ENCODE measurements around the gene SLIT3.

- no peak for TF ChIP-seq CTCF (IDR thresholded peaks at IDR 0.05; ENCODE audit: extremely low read depth in 1 of 2, insufficient read depth in 1 of 2, low read depth in 1 of 2, low read length in 2 of 2)
- no peak for TF ChIP-seq POLR2AphosphoS5 (IDR thresholded peaks at IDR 0.05; ENCODE audit: insufficient read depth, low read depth, low read length)
- TF ChIP-seq EZH2 (IDR thresholded peaks at IDR 0.05; ENCODE audit: borderline replicate concordance, low read depth, low read length, severe bottlenecking), result no peak
- no peak for TF ChIP-seq POLR2A (IDR thresholded peaks at IDR 0.05; ENCODE audit: low read depth, low read length)
- TF ChIP-seq MAX (IDR thresholded peaks at IDR 0.05; ENCODE audit: insufficient read depth, insufficient read length), result no peak
Observed at GRCh38 chr5:169196059-169196458, 104.9 kb downstream of the SLIT3 start.
